HepG2 (cell line): ENCODE results near the gene TTLL11. TPM values are rescaled to one million over a fixed set of nuclear protein-coding genes. Genes with fewer than 3 reads are reported as not detected.
A peak's percentile ranks its signal among the peaks of the same experiment; 100 is the strongest.

ENCODE experiments used
- ATM ChIP-seq: fragments of 450-650 bp; IDR thresholded peaks from 2 replicates; pipeline ENCODE4 v1.7.1; 2017; ENCODE audit warnings: mild to moderate bottlenecking, borderline replicate concordance
- ESRRA ChIP-seq: sonication (generic); formaldehyde crosslinking; IDR thresholded peaks from 2 replicates; pipeline ENCODE4 v1.5.1; 2020; ENCODE audit warnings: mild to moderate bottlenecking, low read depth, missing genetic modification reagents
- KDM5B ChIP-seq: sonication (generic); formaldehyde crosslinking; IDR thresholded peaks from 2 replicates; pipeline ENCODE4 v1.4.0; 2020; ENCODE audit warnings: missing genetic modification reagents, mild to moderate bottlenecking, borderline replicate concordance
- MAFK ChIP-seq, 2 experiments: IDR thresholded peaks in 1 of 2; conservative IDR thresholded peaks in 1 of 2; 2 replicates each; pipeline ENCODE4 v1.6.1; 2011; ENCODE audit warnings: improper control_type of control experiment in 2 of 2, low read length in 2 of 2
- MEIS2 ChIP-seq: sonication (generic); formaldehyde crosslinking; IDR thresholded peaks from 2 replicates; pipeline ENCODE4 v1.9.0; 2021; ENCODE audit warnings: mild to moderate bottlenecking, missing genetic modification reagents
- RBFOX2 ChIP-seq: fragments of 200-400 bp; formaldehyde crosslinking; IDR thresholded peaks from 2 replicates; pipeline ENCODE4 v1.6.1; 2017; ENCODE audit warnings: low read depth, mild to moderate bottlenecking, low read length
- THYN1 ChIP-seq: sonication (generic); formaldehyde crosslinking; IDR thresholded peaks from 2 replicates; pipeline ENCODE4 v1.8.1; 2023; ENCODE audit warnings: low read depth, mild to moderate bottlenecking, moderate library complexity, missing genetic modification reagents, borderline replicate concordance
- TSC22D2 ChIP-seq: sonication (generic); formaldehyde crosslinking; IDR thresholded peaks from 2 replicates; pipeline ENCODE4 v1.5.1; 2020; ENCODE audit warnings: missing genetic modification reagents, mild to moderate bottlenecking, borderline replicate concordance
- XRCC5 ChIP-seq: fragments of 200-400 bp; formaldehyde crosslinking; optimal IDR thresholded peaks from 2 replicates; pipeline ENCODE3; 2017; ENCODE audit warnings: mild to moderate bottlenecking, low read length
- YEATS4 ChIP-seq: sonication (generic); formaldehyde crosslinking; IDR thresholded peaks from 2 replicates; pipeline ENCODE4 v1.4.0; 2020; ENCODE audit warnings: missing genetic modification reagents, borderline replicate concordance
- ZBTB20 ChIP-seq: sonication (generic); formaldehyde crosslinking; IDR thresholded peaks from 2 replicates; pipeline ENCODE4 v1.8.1; 2023; ENCODE audit warnings: missing genetic modification reagents, low read depth, mild to moderate bottlenecking, borderline replicate concordance
- ZBTB3 ChIP-seq: sonication (generic); formaldehyde crosslinking; IDR thresholded peaks from 2 replicates; pipeline ENCODE4 v1.4.0; 2020; ENCODE audit warnings: low read depth, mild to moderate bottlenecking, moderate library complexity, missing genetic modification reagents, borderline replicate concordance
- ZFAT ChIP-seq: sonication (generic); formaldehyde crosslinking; conservative IDR thresholded peaks from 2 replicates; pipeline ENCODE4 v1.8.1; 2023; ENCODE audit warnings: missing genetic modification reagents, inconsistent platforms
- ZNF12 ChIP-seq: sonication (generic); formaldehyde crosslinking; IDR thresholded peaks from 2 replicates; pipeline ENCODE4 v1.5.0; 2020; ENCODE audit warnings: missing genetic modification reagents
- ZNF234 ChIP-seq: sonication (generic); formaldehyde crosslinking; conservative IDR thresholded peaks from 2 replicates; pipeline ENCODE4 v1.5.1; 2020; ENCODE audit warnings: mild to moderate bottlenecking, missing genetic modification reagents
- ZNF772 ChIP-seq: sonication (generic); formaldehyde crosslinking; IDR thresholded peaks from 2 replicates; pipeline ENCODE4 v1.5.0; 2020; ENCODE audit warnings: mild to moderate bottlenecking, missing genetic modification reagents
- polyA plus RNA-seq, 8 experiments: library from polyadenylated mRNA; depleted of rRNA in 3 of 8; stranded (reverse) in 7 of 8; unstranded in 1 of 8; fragments of >200 nt; fragmentation: Illumina TruSeq in 4 of 8; extraction: Trizol in 4 of 8; gene quantifications; 2 replicates each; pipeline versions ENCODE4 v1.2.1 to v1.2.3, GENCODE V29; 2011 to 2016; ENCODE audit warnings: low read depth in 4 of 8, missing spikeins in 1 of 8, mixed read lengths in 1 of 8; ENCODE audit not compliant: insufficient read depth in 1 of 8
- total RNA-seq, 5 experiments: library from RNA; depleted of rRNA; stranded (reverse); fragments of >200 nt; fragmentation: Illumina TruSeq; extraction: Trizol; gene quantifications; 2 replicates each; pipeline ENCODE4 v1.2.3, GENCODE V29; 2016; ENCODE audit warnings: low read depth in 1 of 5
- TF ChIP-seq, protein P1 (sequence below): sonication (generic); formaldehyde crosslinking; IDR thresholded peaks from 2 replicates; pipeline ENCODE4 v1.4.0; 2020; ENCODE audit warnings: missing genetic modification reagents
- TF ChIP-seq, protein P2 (sequence below): sonication (generic); formaldehyde crosslinking; IDR thresholded peaks from 2 replicates; pipeline ENCODE4 v1.4.0; 2020; ENCODE audit warnings: mild to moderate bottlenecking, missing genetic modification reagents, borderline replicate concordance
- TF ChIP-seq, protein P3 (sequence below): IDR thresholded peaks from 2 replicates; pipeline ENCODE4 v1.6.1; 2016; ENCODE audit warnings: mild to moderate bottlenecking
- TF ChIP-seq, protein P4 (sequence below): IDR thresholded peaks from 2 replicates; pipeline ENCODE4 v1.6.1; 2016; ENCODE audit warnings: low read depth, control low read depth
- TF ChIP-seq, protein P5 (sequence below): sonication (generic); formaldehyde crosslinking; IDR thresholded peaks from 2 replicates; pipeline ENCODE4 v1.9.0; 2021; ENCODE audit warnings: missing genetic modification reagents, borderline replicate concordance
- TF ChIP-seq, protein P6 (sequence below): sonication (generic); formaldehyde crosslinking; IDR thresholded peaks from 2 replicates; pipeline ENCODE4 v1.4.0; 2020; ENCODE audit warnings: missing genetic modification reagents

Gene TTLL11
- total and polyA plus RNA-seq, 2 of the 13 experiments (the other 11 are each of a cell fraction or from before 2014, with no cell fraction given) = 4.5 to 5.2 TPM

DNA sequence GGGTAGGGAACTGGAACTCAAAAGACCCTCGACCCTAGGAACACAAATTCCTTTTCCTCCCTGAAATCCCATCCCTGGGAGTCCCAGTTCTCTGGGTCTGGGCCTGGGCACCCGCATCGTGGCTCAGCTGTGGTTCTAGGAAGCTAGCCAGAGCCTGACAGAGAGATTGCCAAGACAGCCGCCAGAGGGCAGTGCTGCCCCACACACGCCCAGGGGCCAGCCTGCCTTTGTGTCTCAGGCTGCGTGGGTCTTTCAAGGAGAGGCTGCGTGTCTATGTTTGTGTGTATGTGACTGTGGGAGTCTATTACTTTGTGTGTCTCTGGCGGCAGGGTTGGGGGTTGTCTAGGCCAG, 32.0 kb upstream of the TTLL11 start (continued):
- no peak for TF ChIP-seq ATM
- TF ChIP-seq THYN1 = no peak
- no peak for TF ChIP-seq YEATS4 (CRISPR knock-in tag)
- no peak for TF ChIP-seq MAFK (conservative IDR thresholded peaks at IDR 0.05 in 1 of 2, IDR thresholded peaks at IDR 0.05 in 1 of 2; ENCODE audit: low read length in 2 of 2)
- no peak for TF ChIP-seq RBFOX2
- TF ChIP-seq XRCC5 = peak; percentile 47
- TF ChIP-seq ESRRA (CRISPR knock-in tag) = 0 out of 2 replicates have a peak, but pooled peaks have one; percentile 46
- TF ChIP-seq, protein P1, sequence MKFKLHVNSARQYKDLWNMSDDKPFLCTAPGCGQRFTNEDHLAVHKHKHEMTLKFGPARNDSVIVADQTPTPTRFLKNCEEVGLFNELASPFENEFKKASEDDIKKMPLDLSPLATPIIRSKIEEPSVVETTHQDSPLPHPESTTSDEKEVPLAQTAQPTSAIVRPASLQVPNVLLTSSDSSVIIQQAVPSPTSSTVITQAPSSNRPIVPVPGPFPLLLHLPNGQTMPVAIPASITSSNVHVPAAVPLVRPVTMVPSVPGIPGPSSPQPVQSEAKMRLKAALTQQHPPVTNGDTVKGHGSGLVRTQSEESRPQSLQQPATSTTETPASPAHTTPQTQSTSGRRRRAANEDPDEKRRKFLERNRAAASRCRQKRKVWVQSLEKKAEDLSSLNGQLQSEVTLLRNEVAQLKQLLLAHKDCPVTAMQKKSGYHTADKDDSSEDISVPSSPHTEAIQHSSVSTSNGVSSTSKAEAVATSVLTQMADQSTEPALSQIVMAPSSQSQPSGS = 0 out of 2 replicates have a peak, but pooled peaks have one; percentile 26
- 0 out of 2 replicates have a peak, but pooled peaks have one; percentile 38 for TF ChIP-seq KDM5B (CRISPR knock-in tag)
- TF ChIP-seq, protein P2, sequence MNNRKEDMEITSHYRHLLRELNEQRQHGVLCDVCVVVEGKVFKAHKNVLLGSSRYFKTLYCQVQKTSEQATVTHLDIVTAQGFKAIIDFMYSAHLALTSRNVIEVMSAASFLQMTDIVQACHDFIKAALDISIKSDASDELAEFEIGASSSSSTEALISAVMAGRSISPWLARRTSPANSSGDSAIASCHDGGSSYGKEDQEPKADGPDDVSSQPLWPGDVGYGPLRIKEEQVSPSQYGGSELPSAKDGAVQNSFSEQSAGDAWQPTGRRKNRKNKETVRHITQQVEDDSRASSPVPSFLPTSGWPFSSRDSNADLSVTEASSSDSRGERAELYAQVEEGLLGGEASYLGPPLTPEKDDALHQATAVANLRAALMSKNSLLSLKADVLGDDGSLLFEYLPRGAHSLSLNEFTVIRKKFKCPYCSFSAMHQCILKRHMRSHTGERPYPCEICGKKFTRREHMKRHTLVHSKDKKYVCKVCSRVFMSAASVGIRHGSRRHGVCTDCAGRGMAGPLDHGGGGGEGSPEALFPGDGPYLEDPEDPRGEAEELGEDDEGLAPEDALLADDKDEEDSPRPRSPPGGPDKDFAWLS (CRISPR knock-in tag) = no peak
- TF ChIP-seq ZBTB20 (CRISPR knock-in tag) = peak; percentile 51; the same call in 1 of the 2 replicates
- TF ChIP-seq ZFAT = no peak
- TF ChIP-seq, protein P3, sequence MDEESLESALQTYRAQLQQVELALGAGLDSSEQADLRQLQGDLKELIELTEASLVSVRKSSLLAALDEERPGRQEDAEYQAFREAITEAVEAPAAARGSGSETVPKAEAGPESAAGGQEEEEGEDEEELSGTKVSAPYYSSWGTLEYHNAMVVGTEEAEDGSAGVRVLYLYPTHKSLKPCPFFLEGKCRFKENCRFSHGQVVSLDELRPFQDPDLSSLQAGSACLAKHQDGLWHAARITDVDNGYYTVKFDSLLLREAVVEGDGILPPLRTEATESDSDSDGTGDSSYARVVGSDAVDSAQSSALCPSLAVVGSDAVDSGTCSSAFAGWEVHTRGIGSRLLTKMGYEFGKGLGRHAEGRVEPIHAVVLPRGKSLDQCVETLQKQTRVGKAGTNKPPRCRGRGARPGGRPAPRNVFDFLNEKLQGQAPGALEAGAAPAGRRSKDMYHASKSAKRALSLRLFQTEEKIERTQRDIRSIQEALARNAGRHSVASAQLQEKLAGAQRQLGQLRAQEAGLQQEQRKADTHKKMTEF (CRISPR knock-in tag) = 0 out of 2 replicates have a peak, but pooled peaks have one; percentile 4
- no peak for TF ChIP-seq ZBTB3 (CRISPR knock-in tag)
- TF ChIP-seq, protein P4, sequence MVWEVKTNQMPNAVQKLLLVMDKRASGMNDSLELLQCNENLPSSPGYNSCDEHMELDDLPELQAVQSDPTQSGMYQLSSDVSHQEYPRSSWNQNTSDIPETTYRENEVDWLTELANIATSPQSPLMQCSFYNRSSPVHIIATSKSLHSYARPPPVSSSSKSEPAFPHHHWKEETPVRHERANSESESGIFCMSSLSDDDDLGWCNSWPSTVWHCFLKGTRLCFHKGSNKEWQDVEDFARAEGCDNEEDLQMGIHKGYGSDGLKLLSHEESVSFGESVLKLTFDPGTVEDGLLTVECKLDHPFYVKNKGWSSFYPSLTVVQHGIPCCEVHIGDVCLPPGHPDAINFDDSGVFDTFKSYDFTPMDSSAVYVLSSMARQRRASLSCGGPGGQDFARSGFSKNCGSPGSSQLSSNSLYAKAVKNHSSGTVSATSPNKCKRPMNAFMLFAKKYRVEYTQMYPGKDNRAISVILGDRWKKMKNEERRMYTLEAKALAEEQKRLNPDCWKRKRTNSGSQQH (CRISPR knock-in tag) = no peak
- TF ChIP-seq ZNF234 (CRISPR knock-in tag) = no peak
- TF ChIP-seq TSC22D2 (CRISPR knock-in tag) = peak; percentile 54; the same call in 1 of the 2 replicates
- TF ChIP-seq ZNF12 (CRISPR knock-in tag) = no peak
- TF ChIP-seq MEIS2 (CRISPR knock-in tag) = 0 out of 2 replicates have a peak, but pooled peaks have one; percentile 41
- TF ChIP-seq ZNF772 = no peak
- TF ChIP-seq, protein P5, sequence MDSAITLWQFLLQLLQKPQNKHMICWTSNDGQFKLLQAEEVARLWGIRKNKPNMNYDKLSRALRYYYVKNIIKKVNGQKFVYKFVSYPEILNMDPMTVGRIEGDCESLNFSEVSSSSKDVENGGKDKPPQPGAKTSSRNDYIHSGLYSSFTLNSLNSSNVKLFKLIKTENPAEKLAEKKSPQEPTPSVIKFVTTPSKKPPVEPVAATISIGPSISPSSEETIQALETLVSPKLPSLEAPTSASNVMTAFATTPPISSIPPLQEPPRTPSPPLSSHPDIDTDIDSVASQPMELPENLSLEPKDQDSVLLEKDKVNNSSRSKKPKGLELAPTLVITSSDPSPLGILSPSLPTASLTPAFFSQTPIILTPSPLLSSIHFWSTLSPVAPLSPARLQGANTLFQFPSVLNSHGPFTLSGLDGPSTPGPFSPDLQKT (CRISPR knock-in tag) = no peak
- TF ChIP-seq, protein P6, sequence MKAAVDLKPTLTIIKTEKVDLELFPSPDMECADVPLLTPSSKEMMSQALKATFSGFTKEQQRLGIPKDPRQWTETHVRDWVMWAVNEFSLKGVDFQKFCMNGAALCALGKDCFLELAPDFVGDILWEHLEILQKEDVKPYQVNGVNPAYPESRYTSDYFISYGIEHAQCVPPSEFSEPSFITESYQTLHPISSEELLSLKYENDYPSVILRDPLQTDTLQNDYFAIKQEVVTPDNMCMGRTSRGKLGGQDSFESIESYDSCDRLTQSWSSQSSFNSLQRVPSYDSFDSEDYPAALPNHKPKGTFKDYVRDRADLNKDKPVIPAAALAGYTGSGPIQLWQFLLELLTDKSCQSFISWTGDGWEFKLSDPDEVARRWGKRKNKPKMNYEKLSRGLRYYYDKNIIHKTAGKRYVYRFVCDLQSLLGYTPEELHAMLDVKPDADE = no peak
